ENCODE data around the gene MANSC1.

GRCh38 chr12:12323118-12323517 lies 26.9 kb downstream of the MANSC1 start:
- TF ChIP-seq, protein P1, sequence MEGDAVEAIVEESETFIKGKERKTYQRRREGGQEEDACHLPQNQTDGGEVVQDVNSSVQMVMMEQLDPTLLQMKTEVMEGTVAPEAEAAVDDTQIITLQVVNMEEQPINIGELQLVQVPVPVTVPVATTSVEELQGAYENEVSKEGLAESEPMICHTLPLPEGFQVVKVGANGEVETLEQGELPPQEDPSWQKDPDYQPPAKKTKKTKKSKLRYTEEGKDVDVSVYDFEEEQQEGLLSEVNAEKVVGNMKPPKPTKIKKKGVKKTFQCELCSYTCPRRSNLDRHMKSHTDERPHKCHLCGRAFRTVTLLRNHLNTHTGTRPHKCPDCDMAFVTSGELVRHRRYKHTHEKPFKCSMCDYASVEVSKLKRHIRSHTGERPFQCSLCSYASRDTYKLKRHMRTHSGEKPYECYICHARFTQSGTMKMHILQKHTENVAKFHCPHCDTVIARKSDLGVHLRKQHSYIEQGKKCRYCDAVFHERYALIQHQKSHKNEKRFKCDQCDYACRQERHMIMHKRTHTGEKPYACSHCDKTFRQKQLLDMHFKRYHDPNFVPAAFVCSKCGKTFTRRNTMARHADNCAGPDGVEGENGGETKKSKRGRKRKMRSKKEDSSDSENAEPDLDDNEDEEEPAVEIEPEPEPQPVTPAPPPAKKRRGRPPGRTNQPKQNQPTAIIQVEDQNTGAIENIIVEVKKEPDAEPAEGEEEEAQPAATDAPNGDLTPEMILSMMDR (optimal IDR thresholded peaks at IDR 0.05 in 1 of 3, IDR thresholded peaks at IDR 0.05 in 1 of 3, conservative IDR thresholded peaks at IDR 0.05 in 1 of 3; ENCODE audit: extremely low read depth in 1 of 3, insufficient read depth in 2 of 3, low read length in 3 of 3), result no peak
- TF ChIP-seq EZH2 (IDR thresholded peaks at IDR 0.05; ENCODE audit: low read length), result no peak
